NCI-H748 (cell line): ENCODE data around the gene GRAP.
"Not testable (repeated sequence)": the region's sequence is repeated elsewhere in the genome, so short reads cannot be mapped to it uniquely, and the experiment has no call there.

Source experiments
- DNase-seq: peaks from one replicate; lab custom pipeline; 2025; ENCODE audit not compliant: unreplicated experiment; lab: John Stamatoyannopoulos, UW

GRAP gene

DNA sequence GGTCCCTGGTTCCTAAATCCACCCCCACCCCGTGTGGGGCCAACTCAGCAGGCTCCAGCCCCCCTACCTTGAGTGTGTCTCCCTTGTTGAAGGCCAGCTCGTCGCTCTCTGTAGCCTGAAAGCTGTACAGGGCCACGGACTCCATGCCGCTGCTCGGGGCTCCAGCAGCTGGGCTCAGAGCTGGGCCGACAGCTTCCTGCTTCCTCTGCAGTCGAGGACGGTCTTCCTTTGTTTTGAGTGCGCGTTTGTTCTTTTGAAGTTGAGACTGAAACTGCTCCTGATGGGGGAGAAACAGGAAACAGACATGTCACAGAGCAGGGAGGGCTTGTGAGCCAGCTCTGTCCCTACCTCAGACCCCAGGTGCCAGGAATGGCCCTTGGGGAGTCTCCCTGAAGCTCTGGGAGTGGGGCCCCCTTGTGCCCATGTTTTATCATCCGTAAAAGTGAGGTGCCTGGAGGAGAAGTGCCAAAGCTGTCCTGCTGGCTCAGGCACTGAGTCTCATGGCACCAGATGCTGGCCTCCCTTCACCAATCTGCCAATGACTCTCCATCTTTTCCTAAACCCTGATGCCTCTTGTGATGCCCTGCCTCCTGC lies at the start of gene GRAP:
TSS of gene GRAP (minus strand) at position 176 of the 594 bp plus-strand sequence. CDS start at position 145, 31 bp downstream.
- DNase-seq = not testable (repeated sequence)

DNA sequence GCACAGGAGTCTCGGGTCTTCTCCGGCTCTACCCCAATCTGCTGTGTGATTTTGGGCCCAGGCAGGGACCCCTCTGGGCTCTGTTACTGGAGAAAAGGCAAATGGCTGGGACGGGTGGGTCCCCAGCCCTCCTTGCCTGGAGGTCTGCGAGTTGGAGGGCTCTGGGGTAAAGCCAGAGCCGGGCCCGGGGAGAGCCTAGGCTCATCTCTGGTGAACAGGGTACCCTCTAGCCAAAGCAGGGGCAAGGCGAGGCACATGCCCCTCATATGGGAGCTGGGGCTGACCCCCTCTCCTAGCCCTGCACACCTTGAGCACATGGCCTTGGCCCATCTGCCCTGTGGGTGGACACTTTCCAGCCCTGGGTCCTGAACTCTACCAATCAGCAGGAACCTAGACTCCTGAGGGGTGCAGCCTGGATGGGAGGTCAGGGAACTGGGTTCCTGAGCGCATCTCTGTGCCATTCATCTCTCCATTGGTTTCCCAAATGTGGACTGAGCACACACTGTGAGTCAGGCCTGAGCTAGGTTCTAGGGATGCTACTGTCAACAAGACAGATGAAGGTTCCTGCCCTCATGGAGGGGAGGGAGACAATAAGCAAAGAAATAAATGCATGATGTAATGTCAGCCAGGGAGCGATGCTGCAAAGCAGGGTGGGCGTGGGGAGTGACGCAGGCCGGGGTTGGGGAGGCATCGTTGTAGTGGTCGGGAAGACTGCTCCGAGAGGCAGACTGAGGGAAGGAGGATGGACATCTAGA lies 47.1 kb upstream of the GRAP start:
- DNase-seq = not testable (repeated sequence)

DNA sequence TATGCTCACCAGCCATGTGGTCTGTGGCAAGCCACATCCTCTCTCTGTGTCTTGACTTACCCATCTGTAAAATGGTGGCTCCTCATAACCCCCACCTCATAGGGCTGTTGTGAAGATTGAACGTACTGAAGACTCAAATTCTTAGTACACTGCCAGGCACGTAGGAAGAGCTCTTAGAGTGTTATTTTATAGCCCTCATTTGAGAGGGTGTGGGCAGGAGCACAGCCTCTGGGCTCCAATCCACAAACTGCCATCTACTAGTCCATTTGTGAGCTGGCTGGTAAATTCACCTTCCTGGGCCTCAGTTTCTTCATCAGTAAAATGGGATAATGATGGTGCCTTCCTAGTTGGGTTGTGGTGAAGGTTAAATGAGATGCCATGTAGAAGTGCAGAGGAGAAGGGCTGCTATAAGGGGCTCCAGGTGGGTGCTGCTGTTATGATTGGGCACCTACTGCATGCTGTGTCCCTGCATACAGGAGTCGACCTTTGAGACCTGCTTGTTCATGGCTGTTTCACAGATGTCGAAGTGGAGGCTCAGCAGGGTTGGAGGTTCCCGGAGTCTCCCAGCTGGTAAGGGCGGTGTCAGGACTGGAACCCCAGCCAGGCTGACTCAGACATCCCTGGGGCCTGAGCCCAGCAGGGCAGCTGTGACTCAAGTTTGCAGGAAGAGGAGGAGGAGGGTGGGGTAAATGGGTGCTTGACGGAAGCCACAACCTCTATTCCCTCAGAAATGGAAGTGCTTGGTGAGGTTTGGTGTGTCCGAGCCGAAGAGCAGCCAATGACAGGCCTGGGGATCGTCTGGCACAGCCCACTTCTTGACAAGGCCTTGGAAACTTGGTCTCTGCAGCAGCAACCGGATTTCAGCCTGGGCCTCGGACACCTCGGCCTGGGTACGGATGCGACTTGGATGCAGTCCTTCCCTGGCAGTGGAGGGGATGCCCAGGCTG lies 46.3 kb upstream of the GRAP start:
- DNase-seq = not testable (repeated sequence)

DNA sequence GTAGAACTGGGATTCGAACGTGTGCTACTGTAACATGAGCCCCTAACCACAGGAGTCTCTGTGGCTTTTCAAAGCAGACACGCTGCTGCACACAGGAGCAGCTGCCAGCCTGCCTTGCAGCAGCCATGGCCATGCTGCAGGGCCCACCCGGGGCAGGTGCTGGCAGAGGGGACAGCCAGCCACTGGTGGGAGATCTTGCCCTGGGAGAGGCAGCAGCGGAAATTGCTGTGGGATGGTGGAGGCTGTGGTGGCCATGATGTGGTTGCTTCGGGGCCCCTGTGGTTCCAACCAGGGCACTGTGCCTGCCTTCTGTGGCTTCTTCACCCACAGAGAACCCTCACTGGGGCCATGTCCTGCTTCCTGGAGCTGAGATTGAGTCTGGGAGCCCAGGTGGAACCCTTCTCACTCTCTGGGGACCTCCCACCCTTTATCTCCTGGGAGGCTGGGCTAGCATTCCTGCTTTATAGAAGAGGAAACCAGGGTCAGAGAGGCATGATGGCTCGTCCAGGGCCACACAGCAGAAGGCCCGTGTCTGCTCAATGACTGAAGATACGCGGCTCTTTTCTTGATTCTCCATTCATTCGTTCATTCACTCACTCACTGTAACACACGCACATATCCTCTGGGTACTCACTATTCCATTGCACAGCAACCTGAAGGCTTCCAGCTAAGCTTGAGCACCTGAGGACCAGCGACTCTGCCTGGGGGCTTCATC lies 43.5 kb upstream of the GRAP start:
- DNase-seq = not testable (repeated sequence)

DNA sequence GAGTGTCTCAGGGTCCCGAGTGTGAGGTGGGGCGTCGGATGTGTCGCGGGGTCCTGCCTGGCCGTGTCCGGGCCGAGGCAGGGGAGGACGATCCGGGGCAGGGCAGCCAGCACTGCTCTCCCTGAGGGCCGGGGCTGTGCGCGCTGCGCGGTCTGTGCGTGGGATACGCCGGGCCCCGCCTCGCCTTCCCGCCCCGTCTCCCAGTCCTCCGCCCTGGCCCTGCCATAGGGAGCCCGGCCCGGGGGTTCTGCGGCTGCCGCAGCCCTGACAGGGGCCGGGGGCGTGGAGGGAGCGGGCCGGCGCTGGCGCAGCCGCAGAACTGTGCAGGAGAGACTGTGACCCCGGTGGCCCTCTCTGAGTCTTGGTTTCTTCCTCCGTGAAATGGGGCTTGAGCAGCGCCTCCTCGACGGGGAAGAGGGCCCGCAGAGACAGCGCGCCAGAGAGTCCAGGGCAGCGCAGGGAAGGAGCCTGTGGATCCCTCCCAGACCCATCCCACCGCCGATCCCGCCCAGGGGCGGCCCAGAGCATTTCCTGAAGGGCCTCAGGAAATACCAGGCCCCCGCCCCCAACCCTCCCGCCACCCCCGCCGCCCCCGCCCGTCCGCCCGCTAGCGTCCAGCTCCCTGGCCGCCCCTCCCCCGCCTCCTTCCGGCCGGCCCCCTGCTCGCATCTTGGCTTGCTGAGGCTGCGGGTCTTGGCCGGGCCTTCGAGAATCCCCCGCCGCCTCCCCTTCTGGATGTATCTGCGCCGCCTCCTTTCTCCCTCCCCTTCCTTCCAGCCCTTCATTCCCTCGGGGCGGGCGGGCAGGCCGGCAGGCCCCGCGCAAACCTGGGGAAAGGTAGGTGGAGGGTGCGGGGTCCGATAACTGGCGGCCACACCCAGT lies 42.3 kb upstream of the GRAP start:
- DNase-seq = not testable (repeated sequence)

DNA sequence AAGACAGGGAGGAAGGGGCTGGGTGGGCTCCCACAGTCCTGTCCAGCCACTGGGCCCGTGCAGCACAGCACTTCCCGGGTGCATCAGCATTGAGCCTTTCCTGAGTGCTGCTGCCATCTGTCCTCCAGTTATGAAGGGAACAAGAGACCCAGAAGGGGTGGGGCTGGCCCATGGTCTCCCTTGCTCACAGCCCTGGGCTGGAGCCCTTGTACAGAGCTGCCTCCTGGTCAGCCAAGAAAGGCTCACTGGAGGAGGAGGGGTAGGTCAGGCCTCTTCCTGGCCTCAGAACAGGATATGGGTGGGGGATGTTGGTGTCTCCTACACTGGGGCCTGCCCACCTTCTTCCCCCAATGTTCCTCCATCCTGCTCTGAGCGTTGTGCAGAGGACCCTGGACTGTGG lies 30.6 kb upstream of the GRAP start:
- DNase-seq = not testable (repeated sequence)

DNA sequence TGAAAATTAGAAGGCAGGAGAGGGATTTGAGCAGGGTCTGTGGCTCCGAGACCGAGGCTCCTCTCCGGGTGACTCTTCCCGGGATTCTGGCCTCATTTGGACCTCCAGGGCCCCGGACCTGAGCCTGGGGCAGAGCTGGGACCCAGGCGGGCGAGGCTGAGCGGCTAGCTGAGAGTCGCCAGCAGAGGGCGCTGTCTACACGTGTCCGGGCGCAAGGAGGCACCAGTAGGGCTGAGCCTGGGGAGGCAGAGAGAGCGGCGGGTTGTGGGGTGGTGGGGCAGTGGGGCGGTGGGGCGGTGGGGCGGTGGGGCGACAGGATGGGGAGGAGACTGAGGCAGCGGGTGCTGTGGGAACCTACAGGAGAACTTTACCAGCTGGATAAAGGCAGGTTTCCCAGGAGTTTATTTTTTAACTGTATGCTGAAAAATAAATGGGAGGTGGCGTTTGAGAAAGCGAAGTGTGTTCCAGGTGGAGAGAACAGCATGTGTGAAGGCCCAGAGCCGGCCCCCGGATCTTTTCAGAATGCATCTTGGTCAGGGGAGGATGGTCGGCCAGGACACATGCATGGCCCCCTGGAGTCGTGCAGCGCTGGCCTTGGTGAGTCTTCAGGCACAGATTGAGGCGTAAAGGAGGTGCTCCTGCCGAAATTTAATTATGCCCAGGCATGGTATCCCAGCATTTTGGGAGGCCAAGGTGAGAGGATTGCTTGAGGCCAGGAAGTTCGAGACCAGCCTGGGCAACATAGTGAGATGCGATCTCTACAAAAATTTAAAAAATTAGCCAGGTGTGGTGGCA lies 29.8 kb upstream of the GRAP start:
- not testable (repeated sequence) for DNase-seq

DNA sequence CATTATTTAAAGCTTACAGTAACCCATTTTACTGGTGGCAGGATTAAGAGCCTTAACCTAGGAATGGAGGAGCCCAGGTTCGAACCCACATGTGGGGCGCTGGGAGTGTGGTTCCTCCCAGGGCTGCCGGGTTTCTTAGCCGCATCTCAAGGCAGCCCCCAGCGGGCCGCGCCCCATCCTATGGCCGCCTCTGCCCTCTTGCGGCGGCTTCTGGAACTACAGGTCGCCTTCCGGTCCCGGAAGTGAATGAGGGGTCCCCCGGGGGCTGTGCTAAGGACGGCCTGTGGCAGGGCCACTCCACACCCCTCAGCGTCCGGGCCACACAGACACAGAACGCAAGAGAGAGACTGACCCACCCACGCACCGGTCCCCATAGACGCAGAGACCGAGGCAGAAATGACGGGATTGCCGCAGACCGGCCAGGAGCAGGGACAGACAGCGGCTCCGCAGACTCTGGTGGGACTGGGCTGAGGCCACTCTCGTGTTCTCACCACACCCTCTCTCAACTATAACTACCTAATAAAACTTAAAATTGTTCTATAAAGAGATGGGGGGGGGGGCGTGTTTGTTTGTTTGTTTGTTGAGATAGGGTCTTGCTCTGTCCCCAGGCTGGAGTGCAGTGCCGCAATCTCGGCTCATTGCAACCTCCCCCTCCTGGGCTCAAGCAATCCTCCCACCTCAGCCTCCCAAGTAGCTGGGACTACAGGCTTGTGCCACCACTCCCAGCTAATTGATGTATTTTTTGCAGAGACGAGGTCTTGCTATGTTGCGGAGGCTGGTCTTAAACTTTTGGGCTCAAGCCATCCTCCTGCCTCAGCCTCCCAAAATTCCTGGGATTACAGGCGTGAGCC lies 23.8 kb upstream of the GRAP start:
- not testable (repeated sequence) for DNase-seq

DNA sequence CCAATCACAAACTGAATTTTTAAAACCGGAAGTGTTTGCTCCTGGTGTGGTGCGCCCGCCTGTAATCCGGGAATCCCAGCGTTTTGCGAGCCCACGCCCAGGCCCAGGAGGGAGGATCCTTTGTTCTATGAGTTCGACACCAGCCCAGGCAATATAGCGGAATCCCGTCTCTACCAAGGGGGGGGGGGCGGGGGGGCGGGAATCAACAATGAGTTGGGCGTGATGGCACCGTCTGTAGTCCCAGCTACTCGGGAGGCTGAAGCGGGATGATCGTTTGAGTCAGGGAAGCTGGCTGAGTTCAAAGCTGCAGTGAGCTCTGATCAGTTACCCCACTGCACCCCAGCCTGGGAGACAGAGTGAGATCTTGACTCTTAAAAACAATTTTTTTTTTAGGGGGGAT lies 17.6 kb upstream of the GRAP start:
- DNase-seq = not testable (repeated sequence)

DNA sequence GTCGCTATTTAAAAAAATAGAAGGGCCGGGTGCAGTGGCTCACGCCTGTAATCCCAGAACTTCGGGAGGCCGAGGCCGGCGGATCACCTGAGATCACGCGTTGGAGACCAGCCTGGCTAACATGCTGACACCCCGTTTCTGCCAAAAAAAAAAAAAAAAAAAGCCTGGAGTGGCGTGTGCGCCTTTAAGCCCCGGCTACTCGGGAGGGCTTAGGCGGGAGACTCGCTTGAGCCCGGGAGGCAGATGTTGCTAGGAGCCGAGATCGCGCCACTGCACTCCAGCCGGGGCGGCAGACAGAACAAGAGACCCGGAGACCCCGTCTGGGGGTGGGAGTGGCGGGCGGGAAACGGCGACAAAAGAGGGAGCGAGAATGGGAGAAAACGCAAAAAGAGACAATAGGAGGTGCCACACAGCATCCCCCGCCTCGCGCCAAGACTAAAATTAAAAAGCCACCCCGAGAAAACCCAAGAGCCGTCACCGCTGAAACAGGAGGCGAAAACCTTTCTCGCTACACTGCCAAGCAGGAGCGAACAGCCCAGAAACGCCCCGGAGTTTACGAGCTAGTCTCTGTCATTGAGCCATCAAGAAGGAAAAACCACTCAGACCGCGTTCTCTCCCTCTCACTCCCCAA lies 16.7 kb upstream of the GRAP start:
- not testable (repeated sequence) for DNase-seq

DNA sequence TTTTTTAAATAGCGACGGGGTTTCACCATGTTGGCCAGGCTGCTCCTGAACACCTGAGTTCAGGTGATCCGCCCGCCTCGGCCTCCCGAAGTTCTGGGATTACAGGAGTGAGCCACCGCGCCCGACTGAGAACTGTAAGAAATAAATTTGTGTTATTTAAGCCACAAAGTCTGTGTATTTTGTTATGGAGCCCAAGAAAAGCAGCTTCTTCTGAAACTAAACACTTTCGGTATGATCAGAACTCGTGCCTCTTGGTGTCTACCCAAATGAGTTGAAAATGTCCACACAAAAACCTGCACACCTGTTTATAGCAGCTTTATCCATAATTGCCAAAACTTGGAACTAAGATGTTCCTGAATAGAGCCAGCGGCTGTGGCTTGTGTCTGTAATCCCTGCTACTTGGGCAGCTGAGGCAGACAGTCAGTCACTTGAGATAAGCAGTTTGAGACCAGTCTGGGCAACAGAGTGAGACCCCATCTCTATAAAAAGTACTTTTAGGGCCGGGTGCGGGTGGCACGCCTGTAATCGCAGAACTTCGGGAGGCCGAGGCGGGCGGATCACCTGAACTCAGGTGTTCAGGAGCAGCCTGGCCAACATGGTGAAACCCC lies 16.1 kb upstream of the GRAP start:
- not testable (repeated sequence) for DNase-seq

DNA sequence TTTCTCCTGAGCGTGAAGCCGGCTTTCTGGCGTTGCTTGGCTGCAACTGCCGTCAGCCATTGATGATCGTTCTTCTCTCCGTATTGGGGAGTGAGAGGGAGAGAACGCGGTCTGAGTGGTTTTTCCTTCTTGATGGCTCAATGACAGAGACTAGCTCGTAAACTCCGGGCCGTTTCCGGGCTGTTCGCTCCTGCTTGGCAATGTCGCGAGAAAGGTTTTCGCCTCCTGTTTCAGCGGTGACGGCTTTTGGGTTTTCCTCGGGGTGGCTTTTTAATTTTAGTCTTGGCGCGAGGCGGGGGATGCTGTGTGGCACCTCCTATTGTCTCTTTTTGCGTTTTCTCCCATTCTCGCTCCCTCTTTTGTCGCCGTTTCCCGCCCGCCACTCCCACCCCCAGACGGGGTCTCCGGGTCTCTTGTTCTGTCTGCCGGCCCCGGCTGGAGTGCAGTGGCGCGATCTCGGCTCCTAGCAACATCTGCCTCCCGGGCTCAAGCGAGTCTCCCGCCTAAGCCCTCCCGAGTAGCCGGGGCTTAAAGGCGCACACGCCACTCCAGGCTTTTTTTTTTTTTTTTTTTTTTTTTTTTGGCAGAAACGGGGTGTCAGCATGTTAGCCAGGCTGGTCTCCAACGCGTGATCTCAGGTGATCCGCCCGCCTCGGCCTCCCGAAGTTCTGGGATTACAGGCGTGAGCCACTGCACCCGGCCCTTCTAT lies 15.4 kb upstream of the GRAP start:
- not testable (repeated sequence) for DNase-seq

DNA sequence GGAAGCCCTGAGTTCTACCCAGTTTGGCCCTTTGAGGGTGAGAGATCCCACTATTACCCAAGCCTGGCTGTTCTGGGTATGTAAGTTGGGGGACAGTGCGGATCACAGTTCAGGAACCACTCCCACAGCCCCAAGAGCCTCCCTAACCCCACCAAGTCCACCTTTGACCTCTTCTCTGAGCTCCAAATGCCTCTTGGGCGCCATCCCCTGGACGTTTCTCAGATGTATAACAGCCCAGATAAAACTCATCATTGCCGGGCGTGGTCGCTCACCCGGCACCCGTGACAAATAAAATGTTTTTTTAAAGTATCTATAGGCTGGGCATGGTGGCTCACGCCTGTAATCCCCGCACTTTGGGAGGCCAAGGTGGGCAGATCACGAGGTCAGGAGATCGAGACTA lies 8.7 kb upstream of the GRAP start:
- DNase-seq = not testable (repeated sequence)

DNA sequence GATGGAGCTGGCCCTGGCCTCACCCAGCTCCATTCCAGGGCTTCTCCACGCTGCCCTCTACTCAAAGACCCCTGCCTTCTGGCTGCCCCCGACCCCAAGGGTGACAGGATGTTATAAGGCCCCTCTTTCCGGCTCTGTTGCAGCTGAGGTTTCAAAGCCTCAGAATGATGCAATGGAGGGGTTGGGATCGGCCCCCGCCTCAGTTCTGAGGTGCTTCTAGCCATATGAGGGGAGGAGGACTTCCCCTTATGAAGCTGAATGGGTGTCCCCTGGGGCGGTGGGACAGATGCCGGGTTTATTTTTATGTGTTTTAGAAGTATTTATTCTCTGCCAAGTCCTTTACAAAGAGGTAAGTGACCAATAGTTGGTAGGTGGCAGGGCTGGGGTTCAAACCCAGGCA lies 2.1 kb upstream of the GRAP start:
- not testable (repeated sequence) for DNase-seq

DNA sequence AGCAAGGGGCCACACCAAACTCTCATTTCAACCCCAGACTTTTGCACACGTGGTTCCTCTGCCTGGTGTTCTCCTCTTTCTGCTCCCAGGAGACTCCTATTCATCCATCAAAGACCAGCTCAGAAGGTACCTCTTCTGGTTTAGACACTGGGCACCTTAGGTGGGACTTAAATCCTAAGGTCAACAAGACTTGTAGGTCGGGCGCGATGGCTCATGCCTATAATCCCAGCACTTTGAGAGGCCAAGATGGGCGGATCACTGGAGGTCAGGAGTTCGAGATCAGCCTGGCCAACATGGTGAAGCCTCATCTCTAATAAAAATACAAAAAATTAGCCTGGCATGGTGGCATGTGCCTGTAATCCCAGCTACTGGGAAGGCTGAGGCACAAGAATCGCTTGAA lies 753 bp upstream of the GRAP start:
- DNase-seq = not testable (repeated sequence)

DNA sequence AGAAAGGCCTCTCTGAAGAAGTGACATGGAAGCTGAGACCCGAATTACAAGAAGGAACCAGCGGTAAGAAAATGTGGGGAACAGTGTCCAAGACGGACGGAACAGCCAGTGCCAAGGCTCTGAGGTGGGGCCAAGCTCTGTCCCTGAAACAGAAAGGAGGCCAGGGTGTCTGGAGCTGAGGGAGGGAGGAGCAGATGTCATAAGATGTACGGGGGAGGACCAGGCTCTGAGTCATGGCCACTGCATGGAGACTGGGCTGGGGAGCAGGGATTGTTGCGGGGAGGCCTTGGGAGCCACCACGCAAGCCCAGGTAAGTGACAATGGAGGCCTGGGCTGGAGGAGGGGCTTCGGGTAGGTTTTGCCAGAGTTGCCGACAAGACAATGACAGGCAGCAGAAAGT lies 2.1 kb downstream of the GRAP start:
- DNase-seq = not testable (repeated sequence)

DNA sequence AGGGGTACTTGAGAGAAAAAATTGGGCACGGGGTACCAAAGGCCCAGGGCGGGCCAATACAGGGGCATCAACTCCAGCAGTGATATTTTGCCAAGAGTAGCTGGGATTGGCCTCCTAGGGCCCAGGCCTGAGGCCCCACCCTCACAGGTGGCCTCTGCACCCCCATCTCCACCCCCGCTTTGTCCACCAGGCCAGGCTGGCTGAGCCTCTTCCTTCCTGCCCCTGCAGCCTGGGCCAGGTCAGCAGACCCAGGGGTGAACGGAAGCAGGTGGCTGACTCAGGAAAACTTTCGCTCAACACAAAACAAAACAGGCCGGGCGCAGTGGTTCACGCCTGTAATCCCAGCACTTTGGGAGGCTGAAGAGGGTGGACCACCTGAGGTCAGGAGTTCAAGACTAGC lies 3.7 kb downstream of the GRAP start:
- DNase-seq = not testable (repeated sequence)
